ENCODE measurements around the gene APOO. TPM values are rescaled to one million over a fixed set of nuclear protein-coding genes. Genes with fewer than 3 reads are reported as not detected.
A peak's percentile ranks its signal among the peaks of the same experiment; 100 is the strongest.

APOO gene
- polyA plus RNA-seq, 1 donor from 2014 or later: 42.5 TPM

DNA sequence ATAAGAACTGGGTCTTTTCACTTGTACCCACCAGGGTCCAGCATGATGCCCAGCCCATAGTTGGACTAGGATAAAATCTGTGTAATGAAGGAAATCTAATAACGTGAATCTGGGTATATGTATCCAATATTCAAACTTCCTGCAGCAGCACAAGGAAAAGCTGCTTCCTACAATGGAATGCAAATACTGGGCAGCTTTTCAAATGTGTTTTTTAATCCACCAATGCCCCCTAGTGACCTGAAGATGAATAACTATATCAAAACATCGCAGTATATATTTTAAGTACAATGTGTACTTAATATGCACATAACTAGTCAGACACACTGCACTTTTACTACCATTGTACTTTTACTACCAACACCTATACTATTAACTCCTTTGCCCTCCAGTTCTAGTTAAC is 5.3 kb downstream of the APOO start:
- Histone ChIP-seq H3K9me2 (ENCODE audit: insufficient read depth, low read length) (no peaks in the 10 kb centered on the region), H2AFZ (ENCODE audit: low read depth, low read length) (no peak overlapping the region), H3K9ac (ENCODE audit: low read length) (no peak overlapping the region), H3K79me2 (replicated peaks; ENCODE audit: insufficient read depth, low read length) (no peaks in the 10 kb centered on the region), H3K4me2 (ENCODE audit: low read length) (no peak overlapping the region), H3K36me3 (ENCODE audit: insufficient read depth, low read length) (no peaks in the 10 kb centered on the region), H3F3A (ENCODE audit: insufficient read depth, low read length, poor library complexity, severe bottlenecking) (no peaks in the 10 kb centered on the region), H3K27me3 (ENCODE audit: insufficient read depth, low read depth, low read length) (no peaks in the 10 kb centered on the region), H3K4me3 (ENCODE audit: low read length) (no peak overlapping the region), H3K27ac (ENCODE audit: low read length) (no peak overlapping the region), H4K20me1 (ENCODE audit: insufficient read depth) (no peaks in the 10 kb centered on the region), H3K9me3 (ENCODE audit: low read length) (no peaks in the 10 kb centered on the region)
- TF ChIP-seq POLR2AphosphoS5 (IDR thresholded peaks at IDR 0.05): no peak
- no peak for TF ChIP-seq TAF1 (IDR thresholded peaks at IDR 0.05; ENCODE audit: low read depth)
- peak; percentile 64 for TF ChIP-seq SMC3 (conservative IDR thresholded peaks at IDR 0.05; ENCODE audit: poor library complexity)
- TF ChIP-seq MXI1 (conservative IDR thresholded peaks at IDR 0.05; ENCODE audit: poor library complexity, severe bottlenecking): no peak
- TF ChIP-seq EP300 (conservative IDR thresholded peaks at IDR 0.05; ENCODE audit: poor library complexity, severe bottlenecking): no peak
- peak; percentile 78 for TF ChIP-seq RAD21 (conservative IDR thresholded peaks at IDR 0.05)
- TF ChIP-seq EZH2 (IDR thresholded peaks at IDR 0.05; ENCODE audit: borderline replicate concordance, insufficient read depth, low read length, poor library complexity, severe bottlenecking): no peak
- TF ChIP-seq, protein P1, sequence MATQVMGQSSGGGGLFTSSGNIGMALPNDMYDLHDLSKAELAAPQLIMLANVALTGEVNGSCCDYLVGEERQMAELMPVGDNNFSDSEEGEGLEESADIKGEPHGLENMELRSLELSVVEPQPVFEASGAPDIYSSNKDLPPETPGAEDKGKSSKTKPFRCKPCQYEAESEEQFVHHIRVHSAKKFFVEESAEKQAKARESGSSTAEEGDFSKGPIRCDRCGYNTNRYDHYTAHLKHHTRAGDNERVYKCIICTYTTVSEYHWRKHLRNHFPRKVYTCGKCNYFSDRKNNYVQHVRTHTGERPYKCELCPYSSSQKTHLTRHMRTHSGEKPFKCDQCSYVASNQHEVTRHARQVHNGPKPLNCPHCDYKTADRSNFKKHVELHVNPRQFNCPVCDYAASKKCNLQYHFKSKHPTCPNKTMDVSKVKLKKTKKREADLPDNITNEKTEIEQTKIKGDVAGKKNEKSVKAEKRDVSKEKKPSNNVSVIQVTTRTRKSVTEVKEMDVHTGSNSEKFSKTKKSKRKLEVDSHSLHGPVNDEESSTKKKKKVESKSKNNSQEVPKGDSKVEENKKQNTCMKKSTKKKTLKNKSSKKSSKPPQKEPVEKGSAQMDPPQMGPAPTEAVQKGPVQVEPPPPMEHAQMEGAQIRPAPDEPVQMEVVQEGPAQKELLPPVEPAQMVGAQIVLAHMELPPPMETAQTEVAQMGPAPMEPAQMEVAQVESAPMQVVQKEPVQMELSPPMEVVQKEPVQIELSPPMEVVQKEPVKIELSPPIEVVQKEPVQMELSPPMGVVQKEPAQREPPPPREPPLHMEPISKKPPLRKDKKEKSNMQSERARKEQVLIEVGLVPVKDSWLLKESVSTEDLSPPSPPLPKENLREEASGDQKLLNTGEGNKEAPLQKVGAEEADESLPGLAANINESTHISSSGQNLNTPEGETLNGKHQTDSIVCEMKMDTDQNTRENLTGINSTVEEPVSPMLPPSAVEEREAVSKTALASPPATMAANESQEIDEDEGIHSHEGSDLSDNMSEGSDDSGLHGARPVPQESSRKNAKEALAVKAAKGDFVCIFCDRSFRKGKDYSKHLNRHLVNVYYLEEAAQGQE (IDR thresholded peaks at IDR 0.05; ENCODE audit: borderline replicate concordance): no peak
- TF ChIP-seq, protein P2, sequence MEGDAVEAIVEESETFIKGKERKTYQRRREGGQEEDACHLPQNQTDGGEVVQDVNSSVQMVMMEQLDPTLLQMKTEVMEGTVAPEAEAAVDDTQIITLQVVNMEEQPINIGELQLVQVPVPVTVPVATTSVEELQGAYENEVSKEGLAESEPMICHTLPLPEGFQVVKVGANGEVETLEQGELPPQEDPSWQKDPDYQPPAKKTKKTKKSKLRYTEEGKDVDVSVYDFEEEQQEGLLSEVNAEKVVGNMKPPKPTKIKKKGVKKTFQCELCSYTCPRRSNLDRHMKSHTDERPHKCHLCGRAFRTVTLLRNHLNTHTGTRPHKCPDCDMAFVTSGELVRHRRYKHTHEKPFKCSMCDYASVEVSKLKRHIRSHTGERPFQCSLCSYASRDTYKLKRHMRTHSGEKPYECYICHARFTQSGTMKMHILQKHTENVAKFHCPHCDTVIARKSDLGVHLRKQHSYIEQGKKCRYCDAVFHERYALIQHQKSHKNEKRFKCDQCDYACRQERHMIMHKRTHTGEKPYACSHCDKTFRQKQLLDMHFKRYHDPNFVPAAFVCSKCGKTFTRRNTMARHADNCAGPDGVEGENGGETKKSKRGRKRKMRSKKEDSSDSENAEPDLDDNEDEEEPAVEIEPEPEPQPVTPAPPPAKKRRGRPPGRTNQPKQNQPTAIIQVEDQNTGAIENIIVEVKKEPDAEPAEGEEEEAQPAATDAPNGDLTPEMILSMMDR (IDR thresholded peaks at IDR 0.05; ENCODE audit: poor library complexity, severe bottlenecking): peak; percentile 71

DNA sequence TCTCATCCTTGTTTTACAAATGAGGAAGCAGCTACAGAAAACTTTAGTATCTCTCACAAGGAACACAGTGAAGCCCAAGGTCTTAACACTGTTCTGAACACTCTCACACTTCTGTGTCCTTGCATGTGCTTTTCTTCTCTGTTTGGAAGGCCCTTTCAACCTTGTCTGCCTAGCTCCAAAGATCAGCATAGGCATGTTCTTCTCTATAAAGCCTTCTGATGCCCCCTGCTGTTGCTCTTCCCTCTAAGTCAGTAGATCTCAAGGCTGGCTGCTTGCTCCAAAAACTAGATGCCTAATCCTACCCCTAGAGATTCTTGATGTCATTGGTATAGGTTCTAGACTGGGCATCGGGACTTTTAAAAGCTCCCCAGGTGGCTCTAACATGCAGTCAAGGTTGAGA is 5.9 kb downstream of the APOO start:
- TF ChIP-seq, protein P1 (IDR thresholded peaks at IDR 0.05; ENCODE audit: borderline replicate concordance): no peak
- no peak for TF ChIP-seq SMC3 (conservative IDR thresholded peaks at IDR 0.05; ENCODE audit: poor library complexity)
- H3K36me3 ChIP-seq (ENCODE audit: insufficient read depth, low read length): no peaks in the 10 kb centered on the region

More for the DNA sequence above, 5.9 kb downstream of the APOO start:
- H3K27ac ChIP-seq (ENCODE audit: low read length): no peak overlapping the region
- no peaks in the 10 kb centered on the region for H3K9me2 ChIP-seq (ENCODE audit: insufficient read depth, low read length)
- no peaks in the 10 kb centered on the region for H3K9me3 ChIP-seq (ENCODE audit: low read length)
- no peaks in the 10 kb centered on the region for H3K27me3 ChIP-seq (ENCODE audit: insufficient read depth, low read depth, low read length)
- no peaks in the 10 kb centered on the region for H3F3A ChIP-seq (ENCODE audit: insufficient read depth, low read length, poor library complexity, severe bottlenecking)
- no peak overlapping the region for H2AFZ ChIP-seq (ENCODE audit: low read depth, low read length)
- no peaks in the 10 kb centered on the region for H3K79me2 ChIP-seq (replicated peaks; ENCODE audit: insufficient read depth, low read length)
- no peak overlapping the region for H3K9ac ChIP-seq (ENCODE audit: low read length)
- H3K4me3 ChIP-seq (ENCODE audit: low read length): no peak overlapping the region
- no peaks in the 10 kb centered on the region for H4K20me1 ChIP-seq (ENCODE audit: insufficient read depth)
- no peak overlapping the region for H3K4me2 ChIP-seq (ENCODE audit: low read length)

All from neural cell (in vitro differentiated cells).